A549 (cell line): Measurements from ENCODE around the gene HBG2.

Source experiments
- BHLHE40 ChIP-seq: IDR thresholded peaks from 2 replicates; pipeline ENCODE4 v1.6.1; 2012; ENCODE audit warnings: low read depth, low read length, inconsistent platforms
- CHD4 ChIP-seq: fragments of 200-600 bp; sonication (generic); IDR thresholded peaks from 2 replicates; pipeline ENCODE4 v1.6.1; 2016; ENCODE audit warnings: antibody characterized with exemption, mild to moderate bottlenecking, borderline replicate concordance
- EP300 ChIP-seq, 2 experiments: fragments of >200 bp; sonication (Bioruptor Twin); formaldehyde crosslinking; IDR thresholded peaks; 2 replicates in 1 of 2; 3 replicates in 1 of 2; pipeline ENCODE4 v1.6.1; 2016 to 2017
- HOXA7 ChIP-seq: fragments of 250-450 bp; sonication (Bioruptor Pico); IDR thresholded peaks from 2 replicates; pipeline ENCODE4 v1.5.0; 2020; ENCODE audit warnings: mild to moderate bottlenecking, moderate library complexity
- KDM5A ChIP-seq: fragments of 200-600 bp; sonication (generic); IDR thresholded peaks from 2 replicates; pipeline ENCODE4 v1.6.1; 2016; ENCODE audit warnings: antibody characterized with exemption, mild to moderate bottlenecking
- MAFK ChIP-seq: fragments of 450-650 bp; IDR thresholded peaks from 2 replicates; pipeline ENCODE4 v1.6.1; 2014; ENCODE audit not compliant: partially characterized antibody
- MYC ChIP-seq: IDR thresholded peaks from 2 replicates; pipeline ENCODE4 v1.6.1; 2012; ENCODE audit warnings: mild to moderate bottlenecking, inconsistent platforms, low read length, improper control_type of control experiment, borderline replicate concordance
- POLR2A ChIP-seq: IDR thresholded peaks from 2 replicates; pipeline ENCODE4 v1.6.1; 2012; ENCODE audit warnings: mild to moderate bottlenecking, low read length
- REST ChIP-seq: fragments of 200-600 bp; sonication (generic); IDR thresholded peaks from 2 replicates; pipeline ENCODE4 v1.6.1; 2016; ENCODE audit warnings: antibody characterized with exemption, mild to moderate bottlenecking, moderate library complexity
- RFX5 ChIP-seq: fragments of 450-650 bp; IDR thresholded peaks from 2 replicates; pipeline ENCODE4 v1.7.1; 2014; ENCODE audit warnings: antibody characterized with exemption, mild to moderate bottlenecking, moderate library complexity
- TF ChIP-seq, protein P1 (sequence below): fragments of >200 bp; sonication (Bioruptor Twin); formaldehyde crosslinking; IDR thresholded peaks from 3 replicates; pipeline ENCODE4 v1.5.1; 2016
- TF ChIP-seq, protein P2 (sequence below): fragments of >200 bp; sonication (Bioruptor Twin); formaldehyde crosslinking; IDR thresholded peaks from 3 replicates; pipeline ENCODE4 v1.6.1; 2016

- TF ChIP-seq, protein P1, sequence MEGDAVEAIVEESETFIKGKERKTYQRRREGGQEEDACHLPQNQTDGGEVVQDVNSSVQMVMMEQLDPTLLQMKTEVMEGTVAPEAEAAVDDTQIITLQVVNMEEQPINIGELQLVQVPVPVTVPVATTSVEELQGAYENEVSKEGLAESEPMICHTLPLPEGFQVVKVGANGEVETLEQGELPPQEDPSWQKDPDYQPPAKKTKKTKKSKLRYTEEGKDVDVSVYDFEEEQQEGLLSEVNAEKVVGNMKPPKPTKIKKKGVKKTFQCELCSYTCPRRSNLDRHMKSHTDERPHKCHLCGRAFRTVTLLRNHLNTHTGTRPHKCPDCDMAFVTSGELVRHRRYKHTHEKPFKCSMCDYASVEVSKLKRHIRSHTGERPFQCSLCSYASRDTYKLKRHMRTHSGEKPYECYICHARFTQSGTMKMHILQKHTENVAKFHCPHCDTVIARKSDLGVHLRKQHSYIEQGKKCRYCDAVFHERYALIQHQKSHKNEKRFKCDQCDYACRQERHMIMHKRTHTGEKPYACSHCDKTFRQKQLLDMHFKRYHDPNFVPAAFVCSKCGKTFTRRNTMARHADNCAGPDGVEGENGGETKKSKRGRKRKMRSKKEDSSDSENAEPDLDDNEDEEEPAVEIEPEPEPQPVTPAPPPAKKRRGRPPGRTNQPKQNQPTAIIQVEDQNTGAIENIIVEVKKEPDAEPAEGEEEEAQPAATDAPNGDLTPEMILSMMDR, result no peak
- no peak for TF ChIP-seq MAFK
- TF ChIP-seq BHLHE40, result no peak
- no peak for TF ChIP-seq POLR2A
- no peak for TF ChIP-seq RFX5
- TF ChIP-seq KDM5A, result no peak
- TF ChIP-seq HOXA7, result no peak
- TF ChIP-seq EP300 (IDR thresholded peaks at IDR 0.05), result no peak
- no peak for TF ChIP-seq MYC
- TF ChIP-seq, protein P2, sequence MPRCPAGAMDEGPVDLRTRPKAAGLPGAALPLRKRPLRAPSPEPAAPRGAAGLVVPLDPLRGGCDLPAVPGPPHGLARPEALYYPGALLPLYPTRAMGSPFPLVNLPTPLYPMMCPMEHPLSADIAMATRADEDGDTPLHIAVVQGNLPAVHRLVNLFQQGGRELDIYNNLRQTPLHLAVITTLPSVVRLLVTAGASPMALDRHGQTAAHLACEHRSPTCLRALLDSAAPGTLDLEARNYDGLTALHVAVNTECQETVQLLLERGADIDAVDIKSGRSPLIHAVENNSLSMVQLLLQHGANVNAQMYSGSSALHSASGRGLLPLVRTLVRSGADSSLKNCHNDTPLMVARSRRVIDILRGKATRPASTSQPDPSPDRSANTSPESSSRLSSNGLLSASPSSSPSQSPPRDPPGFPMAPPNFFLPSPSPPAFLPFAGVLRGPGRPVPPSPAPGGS, result no peak
- TF ChIP-seq CHD4, result no peak
- no peak for TF ChIP-seq REST
Observed at GRCh38 chr11:5286901-5287300, 32.3 kb upstream of the HBG2 start.
